ENCODE data around the gene H1-8.

GRCh38 chr3:129558772-129559564 is 16.0 kb downstream of the H1-8 start:
- TF ChIP-seq CTCF (IDR thresholded peaks at IDR 0.05) = no peak
- no peak for TF ChIP-seq POLR2AphosphoS5 (IDR thresholded peaks at IDR 0.05)
- no peak for TF ChIP-seq POLR2A (IDR thresholded peaks at IDR 0.05)

Measured in prostate gland (tissue), 2 donors.